ENCODE results near the gene SCN4B. TPM values are rescaled to one million over a fixed set of nuclear protein-coding genes. Genes with fewer than 3 reads are reported as not detected.

SCN4B gene
- total RNA-seq, 2 donors from 2014 or later: not detected

- ATAC-seq (no peak), DNase-seq (ENCODE audit: low spot score) (no peak)
- Mint-ChIP-seq H3K36me3 (no peaks in the 10 kb centered on the region), H3K9me3 (no peaks in the 10 kb centered on the region), H3K4me1 (ENCODE audit: low read depth in 2 of 2) (no peaks in the 10 kb centered on the region), H3K4me3 (no peak overlapping the region), H3K27me3 (peaks cover 6 to 9% of the 10 kb centered on the region in 2 donors), H3K27ac (no peak overlapping the region)
Observed at GRCh38 chr11:118168751-118169150, 16.1 kb upstream of the SCN4B start.

- no peak for ATAC-seq
- no peak for DNase-seq (ENCODE audit: low spot score)
- Mint-ChIP-seq H3K27me3 (peaks cover 7 to 12% of the 10 kb centered on the region in 2 donors), H3K27ac (no peak overlapping the region), H3K9me3 (no peaks in the 10 kb centered on the region), H3K36me3 (no peaks in the 10 kb centered on the region), H3K4me1 (ENCODE audit: low read depth in 2 of 2) (no peaks in the 10 kb centered on the region), H3K4me3 (no peak overlapping the region)
Observed at GRCh38 chr11:118168316-118168715, 15.7 kb upstream of the SCN4B start.

GRCh38 chr11:118167906-118168305 lies 15.3 kb upstream of the SCN4B start:
- no peak for ATAC-seq
- Mint-ChIP-seq H3K4me1 (ENCODE audit: low read depth in 2 of 2) (no peaks in the 10 kb centered on the region), H3K9me3 (no peaks in the 10 kb centered on the region), H3K27ac (no peak overlapping the region), H3K36me3 (no peaks in the 10 kb centered on the region), H3K4me3 (no peak overlapping the region), H3K27me3 (peaks cover 11 to 16% of the 10 kb centered on the region in 2 donors)
- DNase-seq (ENCODE audit: low spot score): no peak

GRCh38 chr11:118167253-118167652 lies 14.6 kb upstream of the SCN4B start:
- Mint-ChIP-seq H3K27me3 (peaks cover 12 to 18% of the 10 kb centered on the region in 2 donors), H3K4me1 (ENCODE audit: low read depth in 2 of 2) (no peaks in the 10 kb centered on the region), H3K36me3 (no peaks in the 10 kb centered on the region), H3K9me3 (no peaks in the 10 kb centered on the region), H3K4me3 (no peak overlapping the region), H3K27ac (no peak overlapping the region)
- DNase-seq (ENCODE audit: low spot score) (no peak), ATAC-seq (no peak)

- H3K4me3 Mint-ChIP-seq: no peak overlapping the region
- no peaks in the 10 kb centered on the region for H3K4me1 Mint-ChIP-seq (ENCODE audit: low read depth in 2 of 2)
- no peak overlapping the region for H3K27ac Mint-ChIP-seq
Observed at GRCh38 chr11:118166641-118167040, 14.0 kb upstream of the SCN4B start.

GRCh38 chr11:118164885-118165284 lies 12.3 kb upstream of the SCN4B start:
- DNase-seq (ENCODE audit: low spot score) (peak; percentile 34), ATAC-seq (no peak)
- Mint-ChIP-seq H3K4me1 (ENCODE audit: low read depth in 2 of 2) (no peaks in the 10 kb centered on the region), H3K9me3 (no peaks in the 10 kb centered on the region), H3K27ac (no peak overlapping the region), H3K36me3 (no peaks in the 10 kb centered on the region), H3K4me3 (no peak overlapping the region), H3K27me3 (peaks cover 11 to 21% of the 10 kb centered on the region in 2 donors)

More at GRCh38 chr11:118166641-118167040, 14.0 kb upstream of the SCN4B start:
- ATAC-seq: no peak
- no peaks in the 10 kb centered on the region for H3K9me3 Mint-ChIP-seq
- DNase-seq (ENCODE audit: low spot score): no peak
- no peaks in the 10 kb centered on the region for H3K36me3 Mint-ChIP-seq
- H3K27me3 Mint-ChIP-seq: peaks cover 17 to 18% of the 10 kb centered on the region in 2 donors

- Mint-ChIP-seq H3K36me3 (no peaks in the 10 kb centered on the region), H3K4me3 (no peak overlapping the region), H3K27ac (no peak overlapping the region), H3K4me1 (ENCODE audit: low read depth in 2 of 2) (no peaks in the 10 kb centered on the region), H3K27me3 (peaks cover 18 to 21% of the 10 kb centered on the region in 2 donors), H3K9me3 (no peaks in the 10 kb centered on the region)
- DNase-seq (ENCODE audit: low spot score) (no peak), ATAC-seq (no peak)
Observed at GRCh38 chr11:118163494-118163893, 10.9 kb upstream of the SCN4B start.

- Mint-ChIP-seq H3K36me3 (no peaks in the 10 kb centered on the region), H3K27ac (no peak overlapping the region), H3K9me3 (no peaks in the 10 kb centered on the region), H3K27me3 (peaks cover 21 to 23% of the 10 kb centered on the region in 2 donors), H3K4me1 (ENCODE audit: low read depth in 2 of 2) (no peaks in the 10 kb centered on the region), H3K4me3 (no peak overlapping the region)
- no peak for ATAC-seq
- no peak for DNase-seq (ENCODE audit: low spot score)
Observed at GRCh38 chr11:118162846-118163245, 10.2 kb upstream of the SCN4B start.

- Mint-ChIP-seq H3K27me3 (peaks cover 30 to 34% of the 10 kb centered on the region in 2 donors), H3K4me3 (no peak overlapping the region), H3K9me3 (no peaks in the 10 kb centered on the region), H3K36me3 (no peaks in the 10 kb centered on the region), H3K4me1 (ENCODE audit: low read depth in 2 of 2) (peaks cover 2 to 4% of the 10 kb centered on the region in 2 donors), H3K27ac (no peak overlapping the region)
- ATAC-seq: no peak
- DNase-seq (ENCODE audit: low spot score): no peak
Observed at GRCh38 chr11:118161786-118162185, 9.2 kb upstream of the SCN4B start.

GRCh38 chr11:118157186-118157895 lies 4.7 kb upstream of the SCN4B start:
- DNase-seq (ENCODE audit: low spot score) (no peak), ATAC-seq (no peak)
- H3K36me3 Mint-ChIP-seq: no peaks in the 10 kb centered on the region
- no peaks in the 10 kb centered on the region for H3K9me3 Mint-ChIP-seq
- H3K27ac Mint-ChIP-seq: no peak overlapping the region
- peaks cover 41 to 42% of the 10 kb centered on the region in 2 donors for H3K27me3 Mint-ChIP-seq
- H3K4me1 Mint-ChIP-seq (ENCODE audit: low read depth in 2 of 2): peaks cover 4 to 7% of the 10 kb centered on the region in 2 donors
- no peak overlapping the region for H3K4me3 Mint-ChIP-seq

GRCh38 chr11:118156531-118157185 lies 4.0 kb upstream of the SCN4B start:
- Mint-ChIP-seq H3K9me3 (no peaks in the 10 kb centered on the region), H3K4me1 (ENCODE audit: low read depth in 2 of 2) (peaks cover 4 to 7% of the 10 kb centered on the region in 2 donors), H3K36me3 (no peaks in the 10 kb centered on the region), H3K27me3 (peaks cover 37 to 42% of the 10 kb centered on the region in 2 donors), H3K4me3 (no peak overlapping the region), H3K27ac (no peak overlapping the region)
- DNase-seq (ENCODE audit: low spot score) (no peak), ATAC-seq (peak; percentile 25 to 51)

- Mint-ChIP-seq H3K27me3 (peaks cover 33 to 46% of the 10 kb centered on the region in 2 donors), H3K27ac (no peak overlapping the region), H3K4me3 (no peak overlapping the region), H3K36me3 (no peaks in the 10 kb centered on the region), H3K9me3 (no peaks in the 10 kb centered on the region), H3K4me1 (ENCODE audit: low read depth in 2 of 2) (peaks cover 4 to 7% of the 10 kb centered on the region in 2 donors)
- DNase-seq (ENCODE audit: low spot score) (no peak), ATAC-seq (no peak)
Observed at GRCh38 chr11:118155776-118156530, 3.3 kb upstream of the SCN4B start.

- Mint-ChIP-seq H3K27ac (no peak overlapping the region), H3K4me3 (no peak overlapping the region), H3K4me1 (ENCODE audit: low read depth in 2 of 2) (peaks cover 4 to 7% of the 10 kb centered on the region in 2 donors), H3K27me3 (peaks cover 45 to 54% of the 10 kb centered on the region in 2 donors), H3K36me3 (no peaks in the 10 kb centered on the region), H3K9me3 (no peaks in the 10 kb centered on the region)
- ATAC-seq (no peak), DNase-seq (ENCODE audit: low spot score) (no peak)
Observed at GRCh38 chr11:118154641-118155040, 2.0 kb upstream of the SCN4B start.

- ATAC-seq: no peak
- Mint-ChIP-seq H3K4me1 (ENCODE audit: low read depth in 2 of 2) (peaks cover 4 to 7% of the 10 kb centered on the region in 2 donors), H3K27ac (no peak overlapping the region), H3K36me3 (no peaks in the 10 kb centered on the region), H3K27me3 (peaks cover 46 to 50% of the 10 kb centered on the region in 2 donors), H3K4me3 (peak overlapping the region; percentile 12), H3K9me3 (no peaks in the 10 kb centered on the region)
- DNase-seq (ENCODE audit: low spot score): no peak
Observed at GRCh38 chr11:118153976-118154375, 1.4 kb upstream of the SCN4B start.
